SK-N-SH (cell line): ENCODE results near the gene PTGER1.

Source experiments
- CTCF ChIP-seq: fragments of 200-600 bp; sonication (generic); IDR thresholded peaks from 2 replicates; pipeline ENCODE4 v1.6.1; 2017; ENCODE audit warnings: antibody characterized with exemption, mild to moderate bottlenecking, moderate library complexity
- EZH2phosphoT487 ChIP-seq: fragments of 200-600 bp; sonication (generic); IDR thresholded peaks from 2 replicates; pipeline ENCODE4 v1.6.1; 2017; ENCODE audit warnings: low read depth, mixed run types, mild to moderate bottlenecking, antibody characterized with exemption, moderate library complexity, borderline replicate concordance
- GATA2 ChIP-seq: sonication (generic); formaldehyde crosslinking; IDR thresholded peaks from 2 replicates; pipeline ENCODE4 v1.5.0; 2020; ENCODE audit warnings: mild to moderate bottlenecking, missing genetic modification reagents
- POLR2AphosphoS5 ChIP-seq: IDR thresholded peaks from 2 replicates; pipeline ENCODE4 v1.6.1; 2012; ENCODE audit warnings: low read depth, low read length
- RAD21 ChIP-seq: IDR thresholded peaks from 2 replicates; pipeline ENCODE4 v1.6.1; 2012; ENCODE audit warnings: mild to moderate bottlenecking, low read length
- RCOR1 ChIP-seq: fragments of 150-350 bp; IDR thresholded peaks from 2 replicates; pipeline ENCODE4 v1.6.1; 2017; ENCODE audit warnings: antibody characterized with exemption, low read length
- TAF1 ChIP-seq: IDR thresholded peaks from 2 replicates; pipeline ENCODE4 v1.6.1; 2012; ENCODE audit warnings: low read depth, mild to moderate bottlenecking, low read length, moderate library complexity, borderline replicate concordance
- TEAD4 ChIP-seq: IDR thresholded peaks from 2 replicates; pipeline ENCODE4 v1.4.0; 2012; ENCODE audit warnings: mild to moderate bottlenecking, borderline replicate concordance; ENCODE audit not compliant: insufficient read depth
- YY1 ChIP-seq: IDR thresholded peaks from 2 replicates; pipeline ENCODE4 v1.4.0; 2012; ENCODE audit warnings: low read depth, mild to moderate bottlenecking
- TF ChIP-seq, protein P1 (sequence below): IDR thresholded peaks from 2 replicates; pipeline ENCODE4 v1.4.0; 2012; ENCODE audit warnings: low read depth
- TF ChIP-seq, protein P2 (sequence below): fragments of 150-350 bp; IDR thresholded peaks from 2 replicates; pipeline ENCODE4 v1.6.1; 2017; ENCODE audit warnings: antibody characterized with exemption, low read length, low read depth, borderline replicate concordance

- TF ChIP-seq RAD21, result no peak
- no peak for TF ChIP-seq CTCF
- no peak for TF ChIP-seq YY1
- TF ChIP-seq EZH2phosphoT487, result no peak
- no peak for TF ChIP-seq RCOR1
- TF ChIP-seq GATA2 (CRISPR knock-in tag), result no peak
- TF ChIP-seq, protein P1, sequence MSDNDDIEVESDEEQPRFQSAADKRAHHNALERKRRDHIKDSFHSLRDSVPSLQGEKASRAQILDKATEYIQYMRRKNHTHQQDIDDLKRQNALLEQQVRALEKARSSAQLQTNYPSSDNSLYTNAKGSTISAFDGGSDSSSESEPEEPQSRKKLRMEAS, result no peak
- no peak for TF ChIP-seq TEAD4
- TF ChIP-seq, protein P2, sequence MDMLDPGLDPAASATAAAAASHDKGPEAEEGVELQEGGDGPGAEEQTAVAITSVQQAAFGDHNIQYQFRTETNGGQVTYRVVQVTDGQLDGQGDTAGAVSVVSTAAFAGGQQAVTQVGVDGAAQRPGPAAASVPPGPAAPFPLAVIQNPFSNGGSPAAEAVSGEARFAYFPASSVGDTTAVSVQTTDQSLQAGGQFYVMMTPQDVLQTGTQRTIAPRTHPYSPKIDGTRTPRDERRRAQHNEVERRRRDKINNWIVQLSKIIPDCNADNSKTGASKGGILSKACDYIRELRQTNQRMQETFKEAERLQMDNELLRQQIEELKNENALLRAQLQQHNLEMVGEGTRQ, result no peak
- TF ChIP-seq POLR2AphosphoS5, result 0 out of 2 replicates have a peak, but pooled peaks have one; percentile 1
- no peak for TF ChIP-seq TAF1
These were observed 1.7 kb upstream of the PTGER1 start for GRCh38 chr19:14476673-14477401.
